Measurements from ENCODE around the gene RIC3. TPM values are rescaled to one million over a fixed set of nuclear protein-coding genes. Genes with fewer than 3 reads are reported as not detected.

Gene RIC3
- total and polyA plus RNA-seq, 2 of the 8 experiments (the other 6 are each of a cell fraction or from before 2014, with no cell fraction given), result 6.4 to 15.5 TPM

- Histone ChIP-seq H3K18ac (ENCODE audit: extremely low read depth, low read length) (no peak overlapping the region), H3K4me1 (replicated peaks in 1 of 4; ENCODE audit: control insufficient read depth in 3 of 4, insufficient read depth in 4 of 4, low read length in 3 of 4) (no peaks in the 10 kb centered on the region), H3K9ac (replicated peaks in 1 of 4; ENCODE audit: extremely low read depth in 1 of 4, low read depth in 3 of 4, low read length in 3 of 4) (no peak overlapping the region), H2BK12ac (ENCODE audit: low read depth, low read length) (no peak overlapping the region), H2BK20ac (ENCODE audit: low read length) (no peak overlapping the region), H4K20me1 (replicated peaks in 1 of 2; ENCODE audit: control insufficient read depth in 1 of 2, insufficient read depth in 2 of 2, low read length in 2 of 2) (peaks cover 2% of the 10 kb centered on the region in 2 experiments), H3K4me2 (ENCODE audit: insufficient read depth in 1 of 2, low read depth in 2 of 2, low read length in 2 of 2) (no peak overlapping the region), H3K4ac (replicated peaks; ENCODE audit: insufficient read length, low read depth, low read length) (no peak overlapping the region), H4K91ac (replicated peaks; ENCODE audit: insufficient read length, low read length) (no peak overlapping the region), H2BK15ac (ENCODE audit: low read length) (no peak overlapping the region), H3K4me3 (ENCODE audit: extremely low read depth in 1 of 4, insufficient read depth in 2 of 4, low read depth in 3 of 4, low read length in 4 of 4) (no peak overlapping the region), H3K27me3 (replicated peaks in 1 of 4; ENCODE audit: control insufficient read depth in 3 of 4, extremely low read depth in 1 of 4, insufficient read depth in 3 of 4, low read length in 3 of 4) (no peaks in the 10 kb centered on the region), H4K8ac (ENCODE audit: extremely low read depth, insufficient read depth, low read length) (no peak overlapping the region), H2BK5ac (ENCODE audit: low read depth, low read length) (no peak overlapping the region), H3K23me2 (ENCODE audit: low read depth, low read length) (no peaks in the 10 kb centered on the region), H3K36me3 (ENCODE audit: control insufficient read depth in 2 of 4, insufficient read depth in 4 of 4, low read length in 3 of 4) (peaks cover 6 to 42% (median 26%) of the 10 kb centered on the region in 4 experiments), H3K9me3 (ENCODE audit: insufficient read depth in 2 of 2, low read depth in 1 of 2, low read length in 1 of 2) (no peaks in the 10 kb centered on the region), H3K56ac (replicated peaks; ENCODE audit: insufficient read length, low read depth, low read length) (no peak overlapping the region), H3K14ac (ENCODE audit: insufficient read length) (no peak overlapping the region), H3K79me1 (ENCODE audit: low read depth, low read length) (no peaks in the 10 kb centered on the region), H3K23ac (ENCODE audit: insufficient read length) (no peak overlapping the region), H4K5ac (ENCODE audit: insufficient read length, low read depth, low read length) (no peak overlapping the region), H2AFZ (ENCODE audit: low read length) (no peak overlapping the region), H2AK5ac (ENCODE audit: low read depth, low read length) (no peak overlapping the region), H3K27ac (ENCODE audit: low read depth, low read length) (no peak overlapping the region), H3K79me2 (ENCODE audit: control insufficient read depth in 1 of 2, insufficient read depth in 2 of 2, low read length in 2 of 2) (no peaks in the 10 kb centered on the region), H2BK120ac (replicated peaks; ENCODE audit: low read depth, low read length) (no peak overlapping the region)
- TF ChIP-seq PHF8 (conservative IDR thresholded peaks at IDR 0.05; ENCODE audit: low read depth, low read length), result no peak
- no peak for TF ChIP-seq RXRA (IDR thresholded peaks at IDR 0.05; ENCODE audit: insufficient read depth, low read depth, low read length)
- no peak for TF ChIP-seq TCF12 (IDR thresholded peaks at IDR 0.05; ENCODE audit: low read depth, low read length)
- TF ChIP-seq BRCA1 (IDR thresholded peaks at IDR 0.05; ENCODE audit: low read depth, low read length), result no peak
- TF ChIP-seq SIN3A (conservative IDR thresholded peaks at IDR 0.05 in 1 of 2, IDR thresholded peaks at IDR 0.05 in 1 of 2; ENCODE audit: low read depth in 1 of 2, low read length in 2 of 2), result no peak
- no peak for TF ChIP-seq POLR2A (IDR thresholded peaks at IDR 0.05; ENCODE audit: control extremely low read depth in 1 of 2, low read depth in 2 of 2, low read length in 2 of 2)
- FAIRE-seq, result no peak
- ChIA-PET POLR2A (ENCODE audit: partially characterized antibody) (interaction anchor here (1.1 kb wide), 1 partner anchor 11 kb away, joined by 3 read pairs; no protein-coding TSS in a partner anchor), CTCF (ENCODE audit: partially characterized antibody) (interaction anchor here (1.1 to 7.4 kb wide), 6 partner anchors 9 to 101 kb away, joined by 3 to 96 read pairs (median 5); no protein-coding TSS in a partner anchor)
- WGBS, 2 experiments (ENCODE audit: extremely low coverage in 1 of 2, insufficient coverage in 1 of 2, insufficient read length in 1 of 2, insufficient replicate concordance in 2 of 2, low coverage in 1 of 2, low lambda C conversion rate in 2 of 2, missing lambda C conversion rate in 1 of 2), result 90% methylated on average over 5 of the region's 5 CpGs; no CpG with 5 or more reads in 1 of the 2 experiments
- DNase-seq (ENCODE audit: low read depth in 1 of 2, low spot score in 2 of 2), result no peak
Observed at GRCh38 chr11:8107642-8108041, 61.2 kb downstream of the RIC3 start.
